CD4-positive, CD25-positive, alpha-beta regulatory T cell (primary cell): ENCODE measurements around the gene HBA2. TPM values are rescaled to one million over a fixed set of nuclear protein-coding genes. Genes with fewer than 3 reads are reported as not detected.
"Not testable (repeated sequence)": the region's sequence is repeated elsewhere in the genome, so short reads cannot be mapped to it uniquely, and the experiment has no call there.

Experiments used
- ATAC-seq, 2 donors: fragments of 150-1000 bp; cut with Tn5 transposase; one replicate each; pipeline ENCODE4 v1.10.0; 2021; ENCODE audit warnings: low read depth in 2 of 2, moderate number of reproducible peaks in 2 of 2, moderate library complexity in 1 of 2
- DNase-seq, 3 donors: peaks; one replicate each; pipeline versions ENCODE4 v3.0.0 to v3.0.0-alpha.2; 2012 to 2022; ENCODE audit warnings: mixed read lengths in 1 of 3
- H3K27ac ChIP-seq: one replicate; pipeline ENCODE4 v1.7.0; 2013; ENCODE audit warnings: mild to moderate bottlenecking, low read length; ENCODE audit not compliant: insufficient read depth, poor library complexity, severe bottlenecking
- H3K27me3 ChIP-seq: one replicate; pipeline ENCODE4 v1.7.0; 2013; ENCODE audit warnings: low read length; ENCODE audit not compliant: control insufficient read depth, insufficient read depth
- H3K36me3 ChIP-seq: one replicate; pipeline ENCODE4 v1.7.0; 2013; ENCODE audit warnings: mild to moderate bottlenecking, low read length, moderate library complexity; ENCODE audit not compliant: control insufficient read depth, insufficient read depth
- H3K4me1 ChIP-seq: 2 replicates; pipeline ENCODE4 v1.7.0; 2013; ENCODE audit warnings: mild to moderate bottlenecking, low read length; ENCODE audit not compliant: insufficient read depth, control insufficient read depth, poor library complexity, severe bottlenecking
- H3K4me3 ChIP-seq: one replicate; pipeline ENCODE4 v1.7.0; 2013; ENCODE audit warnings: low read depth, mild to moderate bottlenecking, low read length, moderate library complexity
- H3K9me3 ChIP-seq, 2 experiments: 1 replicate in 1 of 2; 2 replicates in 1 of 2; pipeline ENCODE4 v1.7.0; 2013; ENCODE audit warnings: low read length in 2 of 2, mild to moderate bottlenecking in 1 of 2, moderate library complexity in 1 of 2; ENCODE audit not compliant: control insufficient read depth in 2 of 2
- H3K27ac Mint-ChIP-seq, 3 donors: one replicate each; pipeline ENCODE4 v1.8.0; 2020 to 2022; ENCODE audit warnings: mild to moderate bottlenecking in 3 of 3, mixed read lengths in 3 of 3, moderate library complexity in 2 of 3
- H3K27me3 Mint-ChIP-seq: one replicate; pipeline ENCODE4 v1.8.0; 2022; ENCODE audit warnings: mild to moderate bottlenecking, mixed read lengths
- H3K36me3 Mint-ChIP-seq: one replicate; pipeline ENCODE4 v1.8.0; 2020; ENCODE audit warnings: mixed read lengths
- H3K4me1 Mint-ChIP-seq, 4 donors: one replicate each; pipeline ENCODE4 v1.8.0; 2020 to 2022; ENCODE audit warnings: mixed read lengths in 4 of 4, mild to moderate bottlenecking in 1 of 4
- H3K4me3 Mint-ChIP-seq, 4 donors: one replicate each; pipeline ENCODE4 v1.8.0; 2020 to 2022; ENCODE audit warnings: mild to moderate bottlenecking in 4 of 4, mixed read lengths in 4 of 4, moderate library complexity in 3 of 4
- H3K9me3 Mint-ChIP-seq, 7 donors: one replicate each; pipeline ENCODE4 v1.8.0; 2020 to 2022; ENCODE audit warnings: mixed read lengths in 7 of 7, mild to moderate bottlenecking in 3 of 7, moderate library complexity in 2 of 7
- polyA plus RNA-seq, 4 donors: library from polyadenylated mRNA; unstranded; fragments of 300-500 nt; fragmentation: Illumina TruSeq; gene quantifications; one replicate each; pipeline ENCODE4 v1.2.3, GENCODE V29; 2021
- total RNA-seq: library from RNA; stranded (reverse); gene quantifications from one replicate; pipeline ENCODE4 v1.2.3, GENCODE V29; 2022

Gene HBA2
- total and polyA plus RNA-seq, 5 donors from 2014 or later = 0.41 to 1.2 (median 0.93) TPM; not detected in 1

DNA sequence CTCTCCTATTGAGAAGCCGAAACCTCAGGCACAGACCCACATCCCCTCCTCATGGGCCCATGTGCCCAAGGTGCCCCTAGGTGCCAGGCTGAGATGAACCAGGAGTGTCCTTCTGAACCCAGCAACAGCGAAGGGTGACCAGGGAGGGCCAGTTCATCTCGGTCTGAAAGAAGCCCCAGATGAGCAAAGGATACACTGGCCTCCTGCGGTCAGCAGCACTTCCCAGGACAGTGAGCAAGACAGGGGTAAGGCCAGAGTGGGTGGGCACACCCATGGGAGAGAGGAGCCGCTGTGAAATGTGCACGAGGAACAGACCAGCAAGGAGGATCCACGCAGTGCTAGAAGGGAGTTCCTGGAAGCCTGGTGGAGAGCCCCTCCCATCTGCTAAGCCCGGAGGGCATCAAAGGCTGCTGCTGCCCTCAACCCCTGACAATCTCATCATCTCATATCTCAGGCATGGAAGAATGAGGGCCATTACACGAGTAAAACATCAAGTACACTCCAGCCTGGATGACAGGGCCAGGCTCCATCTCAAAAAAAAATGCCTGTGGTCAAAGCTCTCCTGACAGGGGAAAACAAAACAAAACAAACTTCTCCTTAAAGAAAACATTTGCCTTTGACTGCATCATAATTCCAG is 23.5 kb upstream of the HBA2 start:
- ATAC-seq (no peak), DNase-seq (no peak)
- peaks cover 0 to 5% (median 2%) of the 10 kb centered on the region in 4 donors for H3K4me1 Mint-ChIP-seq
- H3K9me3 Mint-ChIP-seq = peaks cover 0 to 5% (median 0%) of the 10 kb centered on the region in 7 donors
- Histone ChIP-seq H3K4me3 (no peak overlapping the region), H3K27me3 (no peaks in the 10 kb centered on the region), H3K9me3 (no peaks in the 10 kb centered on the region), H3K4me1 (peaks cover under 1% of the 10 kb centered on the region), H3K27ac (no peak overlapping the region), H3K36me3 (no peaks in the 10 kb centered on the region)
- H3K27ac Mint-ChIP-seq = peak overlapping the region in 1 of 3 donors; percentile 20
- no peak overlapping the region for H3K4me3 Mint-ChIP-seq
- H3K36me3 Mint-ChIP-seq = no peaks in the 10 kb centered on the region
- peaks cover 51% of the 10 kb centered on the region for H3K27me3 Mint-ChIP-seq

GRCh38 chr16:152141-153128 is 20.2 kb upstream of the HBA2 start, which contains the start of gene HBZ:
HBZ (plus strand) TSS chr16:152644; CDS start chr16:152910, 266 bp downstream.
- peak within 1 kb of the TSS in 1 of 4 donors; percentile 61 for H3K4me3 Mint-ChIP-seq
- H3K4me1 ChIP-seq = peaks cover 10% of the 10 kb centered on the region
- no peaks in the 10 kb centered on the region for H3K9me3 ChIP-seq
- no peak for ATAC-seq
- DNase-seq = no peak
- peaks cover 9% of the 10 kb centered on the region for H3K27me3 ChIP-seq
- H3K27ac ChIP-seq = no peak within 1 kb of the TSS
- peaks cover 0 to 12% (median 7%) of the 10 kb centered on the region in 4 donors for H3K4me1 Mint-ChIP-seq
- peaks cover 0 to 2% (median 0%) of the 10 kb centered on the region in 7 donors for H3K9me3 Mint-ChIP-seq
- H3K36me3 Mint-ChIP-seq = no peaks in the 10 kb centered on the region
- H3K4me3 ChIP-seq = no peak within 1 kb of the TSS
- peaks cover 55% of the 10 kb centered on the region for H3K27me3 Mint-ChIP-seq
- no peaks in the 10 kb centered on the region for H3K36me3 ChIP-seq
- H3K27ac Mint-ChIP-seq = no peak within 1 kb of the TSS

DNA sequence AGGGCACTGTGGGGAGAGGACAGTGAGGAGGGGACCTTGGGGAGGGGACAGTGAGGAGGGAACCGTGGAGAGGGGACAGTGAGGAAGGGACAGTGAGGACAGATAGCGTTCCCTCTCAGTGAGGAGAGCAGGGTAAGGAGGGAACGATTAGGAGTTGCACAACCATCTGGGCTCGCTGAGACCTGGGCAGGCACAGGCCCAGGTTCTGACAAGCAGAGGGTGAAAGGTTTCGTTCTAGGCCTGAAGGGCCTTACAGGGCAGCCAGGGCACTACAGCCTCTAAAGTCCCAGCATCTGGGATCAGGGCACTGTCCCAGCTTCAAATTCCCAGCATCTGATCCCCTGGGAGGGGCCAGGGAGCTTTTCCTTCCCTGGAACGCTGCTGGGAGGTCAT is 19.6 kb upstream of the HBA2 start:
- H3K27ac Mint-ChIP-seq, H3K27me3 ChIP-seq, H3K9me3 ChIP-seq, H3K27ac ChIP-seq, ATAC-seq, H3K36me3 Mint-ChIP-seq, H3K9me3 Mint-ChIP-seq, H3K4me3 ChIP-seq, H3K4me3 Mint-ChIP-seq, DNase-seq, H3K36me3 ChIP-seq: not testable (repeated sequence)
- peaks cover 58% of the 10 kb centered on the region for H3K27me3 Mint-ChIP-seq
- H3K4me1 ChIP-seq = peaks cover 10% of the 10 kb centered on the region
- H3K4me1 Mint-ChIP-seq = peaks cover 0 to 12% (median 7%) of the 10 kb centered on the region in 4 donors

DNA sequence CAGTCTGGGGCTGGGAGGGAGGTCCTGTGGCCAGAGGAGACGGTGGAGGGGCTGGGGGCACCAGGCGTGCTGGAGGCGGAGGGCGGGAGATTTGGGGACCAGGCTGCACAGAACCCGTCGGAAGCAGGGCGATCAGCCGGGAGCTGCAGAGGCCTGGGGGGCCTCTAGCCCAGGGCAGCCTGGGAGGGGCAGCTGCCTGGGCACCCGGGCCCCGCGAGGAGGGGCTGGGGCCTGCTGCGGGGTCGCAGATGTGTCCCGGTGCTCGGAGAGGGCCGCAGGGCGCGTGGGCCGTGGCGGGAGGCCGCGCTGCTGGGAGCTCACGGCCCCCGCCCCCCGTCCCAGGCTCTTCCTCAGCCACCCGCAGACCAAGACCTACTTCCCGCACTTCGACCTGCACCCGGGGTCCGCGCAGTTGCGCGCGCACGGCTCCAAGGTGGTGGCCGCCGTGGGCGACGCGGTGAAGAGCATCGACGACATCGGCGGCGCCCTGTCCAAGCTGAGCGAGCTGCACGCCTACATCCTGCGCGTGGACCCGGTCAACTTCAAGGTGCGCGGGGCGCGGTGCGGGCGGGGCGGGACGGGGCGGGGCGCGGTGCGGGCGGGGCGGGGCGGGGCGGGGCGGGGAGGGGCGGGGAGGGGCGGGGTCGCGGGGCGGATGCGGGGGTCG is 19.0 kb upstream of the HBA2 start:
- peaks cover 10% of the 10 kb centered on the region for H3K4me1 ChIP-seq
- H3K4me3 ChIP-seq, H3K27me3 ChIP-seq, H3K36me3 Mint-ChIP-seq, H3K27ac Mint-ChIP-seq, H3K4me3 Mint-ChIP-seq, H3K36me3 ChIP-seq, H3K9me3 Mint-ChIP-seq, H3K27ac ChIP-seq, H3K9me3 ChIP-seq, DNase-seq: not testable (repeated sequence)
- peak; percentile 26 to 40 for ATAC-seq
- Mint-ChIP-seq H3K27me3 (peaks cover 62% of the 10 kb centered on the region), H3K4me1 (peaks cover 0 to 12% (median 7%) of the 10 kb centered on the region in 4 donors)

DNA sequence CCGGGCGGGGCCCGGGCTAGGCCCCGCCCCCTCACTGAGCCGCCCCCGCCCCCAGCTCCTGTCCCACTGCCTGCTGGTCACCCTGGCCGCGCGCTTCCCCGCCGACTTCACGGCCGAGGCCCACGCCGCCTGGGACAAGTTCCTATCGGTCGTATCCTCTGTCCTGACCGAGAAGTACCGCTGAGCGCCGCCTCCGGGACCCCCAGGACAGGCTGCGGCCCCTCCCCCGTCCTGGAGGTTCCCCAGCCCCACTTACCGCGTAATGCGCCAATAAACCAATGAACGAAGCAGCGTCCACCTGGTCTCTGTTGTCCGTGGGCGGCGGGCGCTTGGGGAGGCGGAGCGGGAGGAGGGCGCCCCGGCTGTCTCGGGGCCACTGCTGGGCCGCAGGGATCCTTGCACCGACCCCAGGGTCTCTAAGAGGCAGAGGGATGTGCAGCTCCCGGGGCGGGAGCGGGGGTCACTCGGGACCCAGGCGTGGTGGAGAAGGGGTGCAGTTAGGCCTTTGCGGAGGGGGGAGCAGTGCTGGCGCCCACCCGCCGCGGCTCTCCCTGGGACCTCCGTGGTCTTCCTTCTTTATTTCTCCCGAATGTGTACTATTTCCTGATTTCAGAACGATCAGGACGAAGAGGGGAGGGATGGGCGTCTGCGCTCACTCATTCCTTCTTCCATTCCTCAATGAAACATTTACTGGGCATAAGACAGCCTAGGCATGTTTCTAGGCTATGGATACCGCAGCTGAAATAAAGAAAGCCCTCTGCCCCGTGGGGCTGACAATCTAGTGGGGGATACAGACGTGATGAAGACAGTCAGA is 18.3 kb upstream of the HBA2 start:
- ATAC-seq = peak in 1 of 2 donors; percentile 9
- H3K9me3 Mint-ChIP-seq = peaks cover 0 to 2% (median 0%) of the 10 kb centered on the region in 7 donors
- no peak overlapping the region for H3K4me3 ChIP-seq

DNA sequence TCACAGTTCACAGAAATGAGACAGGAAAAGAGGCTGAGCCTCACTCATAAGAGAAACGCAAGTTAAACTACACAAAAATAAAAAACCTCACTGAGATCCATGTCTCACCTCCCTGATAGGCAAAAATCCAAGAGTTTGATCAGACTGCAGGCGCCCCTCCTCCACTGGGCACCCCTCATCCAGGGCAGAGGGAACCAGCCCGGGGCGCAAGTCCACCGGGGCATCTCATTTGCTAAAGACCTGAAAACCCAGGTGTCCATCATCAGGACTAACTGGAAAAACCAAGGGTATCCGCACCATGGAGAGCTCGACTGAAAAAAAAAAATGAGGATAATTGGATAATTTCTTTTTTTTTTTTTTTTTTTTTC is 17.7 kb upstream of the HBA2 start:
- H3K27me3 ChIP-seq = peaks cover 9% of the 10 kb centered on the region
- H3K4me1 ChIP-seq = peaks cover 10% of the 10 kb centered on the region
- H3K27ac ChIP-seq = no peak overlapping the region
- no peaks in the 10 kb centered on the region for H3K36me3 ChIP-seq
- H3K9me3 ChIP-seq = no peaks in the 10 kb centered on the region
- peaks cover 0 to 12% (median 7%) of the 10 kb centered on the region in 4 donors for H3K4me1 Mint-ChIP-seq
- H3K4me3 Mint-ChIP-seq = peak overlapping the region in 3 of 4 donors; percentile 4 to 61 (median 61)
- peak overlapping the region in 1 of 3 donors; percentile 19 for H3K27ac Mint-ChIP-seq
- H3K9me3 Mint-ChIP-seq = peaks cover 0 to 2% (median 0%) of the 10 kb centered on the region in 7 donors
- peaks cover 4% of the 10 kb centered on the region for H3K36me3 Mint-ChIP-seq
- no peak overlapping the region for H3K4me3 ChIP-seq
- ATAC-seq (no peak), DNase-seq (no peak)
- H3K27me3 Mint-ChIP-seq = peaks cover 62% of the 10 kb centered on the region

More for the DNA sequence above, 18.3 kb upstream of the HBA2 start:
- Histone ChIP-seq H3K36me3 (no peaks in the 10 kb centered on the region), H3K27me3 (peaks cover 9% of the 10 kb centered on the region), H3K27ac (no peak overlapping the region), H3K9me3 (no peaks in the 10 kb centered on the region), H3K4me1 (peaks cover 10% of the 10 kb centered on the region)
- peak overlapping the region; percentile 4 to 61 (median 47) for H3K4me3 Mint-ChIP-seq
- H3K36me3 Mint-ChIP-seq = peaks cover 3% of the 10 kb centered on the region
- H3K27ac Mint-ChIP-seq = peak overlapping the region in 1 of 3 donors; percentile 19
- DNase-seq = no peak
- peaks cover 0 to 12% (median 7%) of the 10 kb centered on the region in 4 donors for H3K4me1 Mint-ChIP-seq
- H3K27me3 Mint-ChIP-seq = peaks cover 64% of the 10 kb centered on the region
